COR-L47 (cell line): ENCODE results near the gene FGF18.

Experiments used
- DNase-seq: peaks from one replicate; lab custom pipeline; 2025; lab: John Stamatoyannopoulos, UW

FGF18 gene

DNA sequence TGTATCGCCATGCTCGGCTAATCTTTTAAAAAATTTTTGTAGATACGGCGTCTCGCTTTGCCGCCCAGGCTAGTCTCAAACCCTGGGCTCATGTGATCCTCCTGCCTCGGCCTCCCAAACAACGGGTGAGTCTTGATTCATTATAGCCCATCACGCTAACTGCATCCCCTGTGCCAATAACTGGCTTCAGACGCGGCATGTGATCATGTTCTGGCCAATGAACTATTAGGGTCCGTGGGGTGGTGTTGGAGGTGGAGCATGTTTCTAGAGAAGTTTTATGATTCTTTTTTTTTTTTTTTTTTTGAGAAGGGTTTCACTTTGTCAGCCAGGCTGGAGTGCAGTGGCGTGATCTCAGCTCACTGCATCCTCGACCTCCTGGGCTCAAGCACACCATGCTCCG is 51.0 kb downstream of the FGF18 start:
- DNase-seq = no peak

DNA sequence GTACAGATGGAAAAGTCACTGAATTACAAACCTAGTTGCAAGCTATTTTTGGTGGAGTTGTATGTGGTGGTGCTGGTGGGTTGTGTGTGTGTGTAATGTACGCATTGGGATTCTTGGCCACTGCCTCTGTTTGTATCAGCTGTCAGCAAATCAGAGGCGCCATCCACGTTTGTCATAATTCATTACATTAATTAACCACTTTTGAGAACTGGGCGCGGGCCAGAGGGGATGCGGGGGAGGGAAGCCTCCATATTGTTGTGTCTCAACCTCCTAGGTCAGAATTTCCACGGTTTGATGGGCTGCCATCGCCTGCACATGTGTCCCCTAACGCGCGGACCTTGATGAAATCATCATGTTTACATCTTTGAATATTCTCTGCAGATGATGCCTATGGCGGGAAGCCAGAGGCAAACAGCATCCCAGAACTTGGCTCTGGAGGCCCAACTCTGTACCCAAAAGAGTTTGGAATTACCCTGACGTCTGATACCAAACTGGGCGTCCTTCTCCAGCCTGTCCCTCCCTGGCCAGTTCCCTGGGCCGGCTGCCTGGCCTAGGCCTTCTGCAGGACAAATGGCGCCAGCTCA is 54.9 kb downstream of the FGF18 start:
- no peak for DNase-seq

- DNase-seq = no peak
These were observed 56.1 kb downstream of the FGF18 start for GRCh38 chr5:171475596-171475995.

DNA sequence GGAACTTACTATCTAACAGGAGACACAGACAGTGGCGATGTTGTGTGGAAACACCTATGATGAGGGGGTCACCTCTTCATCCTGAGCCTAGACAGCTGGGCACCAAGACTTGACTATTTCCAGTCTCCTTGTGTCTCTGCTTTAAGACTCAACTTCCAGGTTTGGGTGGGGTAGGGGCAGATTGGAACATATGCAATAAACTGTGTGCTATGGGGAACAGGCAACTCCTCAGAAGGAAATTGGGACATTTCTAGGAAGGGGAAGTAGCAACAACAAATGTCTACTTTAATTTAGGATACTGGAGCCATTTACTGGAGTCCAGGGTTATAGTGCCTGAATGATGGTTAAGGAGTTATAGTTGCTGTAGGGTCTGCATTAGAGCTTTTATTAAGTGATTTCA is 57.3 kb downstream of the FGF18 start:
- no peak for DNase-seq

DNA sequence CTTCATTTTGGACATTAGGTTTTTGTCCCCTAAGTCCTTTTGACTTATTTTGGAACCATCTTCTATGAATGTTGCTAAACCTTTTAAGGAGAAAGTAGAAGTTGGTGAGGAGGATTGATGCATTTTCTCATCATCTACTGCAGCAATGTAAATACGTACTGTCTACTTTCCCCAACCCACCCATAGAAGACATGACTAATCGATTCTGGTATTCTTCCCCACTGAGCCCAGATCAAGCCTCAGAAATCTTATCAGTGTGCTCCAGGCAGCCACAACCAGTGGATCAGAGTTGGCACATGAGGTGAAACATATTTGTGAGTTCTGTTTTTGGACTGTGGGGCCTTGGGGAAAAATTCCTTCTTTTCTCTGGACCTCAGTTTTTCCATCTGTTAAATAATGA is 57.7 kb downstream of the FGF18 start:
- DNase-seq = no peak

GRCh38 chr5:171477666-171478065 is 58.2 kb downstream of the FGF18 start:
- DNase-seq = no peak

- no peak for DNase-seq
These were observed 59.7 kb downstream of the FGF18 start for GRCh38 chr5:171478946-171479775.

GRCh38 chr5:171479776-171480125 is 60.3 kb downstream of the FGF18 start:
- no peak for DNase-seq

GRCh38 chr5:171480239-171480638 is 60.8 kb downstream of the FGF18 start:
- DNase-seq = no peak

GRCh38 chr5:171481571-171482433 is 62.4 kb downstream of the FGF18 start:
- DNase-seq = no peak

DNA sequence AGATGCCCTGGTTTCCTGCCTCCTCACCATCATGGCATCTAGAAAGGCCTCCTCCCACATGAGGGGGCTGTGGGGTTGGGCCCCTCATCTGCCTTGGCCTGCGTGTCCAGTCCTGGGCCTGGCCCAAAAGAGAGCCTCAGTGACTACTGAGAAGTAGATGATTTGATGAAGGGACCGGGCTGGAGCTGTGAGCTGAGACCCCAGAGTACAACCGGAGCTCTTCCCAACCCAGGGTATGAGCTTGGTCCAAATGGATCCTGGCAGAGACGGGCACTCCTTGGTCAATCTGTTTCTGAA is 62.9 kb downstream of the FGF18 start:
- DNase-seq = no peak

- DNase-seq = no peak
These were observed 64.2 kb downstream of the FGF18 start for GRCh38 chr5:171483551-171484135.

DNA sequence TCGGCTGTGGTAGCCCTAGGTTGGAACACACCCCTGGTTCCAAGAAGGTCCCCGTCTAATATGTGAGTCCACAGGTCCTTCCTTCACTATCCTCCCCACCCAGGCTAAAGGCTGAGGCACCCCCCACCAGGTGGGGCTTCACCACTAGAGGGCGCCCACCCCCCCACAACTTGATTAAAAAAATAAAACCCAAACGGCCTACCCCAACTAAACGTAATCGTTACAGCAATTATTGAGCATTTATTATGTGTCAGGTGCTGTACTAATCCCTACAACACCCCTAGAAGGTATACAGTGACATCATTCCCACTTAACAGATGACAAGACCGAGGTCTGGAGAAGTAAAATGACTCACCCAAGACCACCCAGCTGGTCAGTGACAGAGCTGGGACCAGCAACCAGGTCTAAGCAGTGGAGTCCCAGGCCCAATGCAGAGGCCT is 65.0 kb downstream of the FGF18 start:
- no peak for DNase-seq

GRCh38 chr5:171485668-171486067 is 66.2 kb downstream of the FGF18 start:
- no peak for DNase-seq

GRCh38 chr5:171486613-171487012 is 67.2 kb downstream of the FGF18 start:
- no peak for DNase-seq

DNA sequence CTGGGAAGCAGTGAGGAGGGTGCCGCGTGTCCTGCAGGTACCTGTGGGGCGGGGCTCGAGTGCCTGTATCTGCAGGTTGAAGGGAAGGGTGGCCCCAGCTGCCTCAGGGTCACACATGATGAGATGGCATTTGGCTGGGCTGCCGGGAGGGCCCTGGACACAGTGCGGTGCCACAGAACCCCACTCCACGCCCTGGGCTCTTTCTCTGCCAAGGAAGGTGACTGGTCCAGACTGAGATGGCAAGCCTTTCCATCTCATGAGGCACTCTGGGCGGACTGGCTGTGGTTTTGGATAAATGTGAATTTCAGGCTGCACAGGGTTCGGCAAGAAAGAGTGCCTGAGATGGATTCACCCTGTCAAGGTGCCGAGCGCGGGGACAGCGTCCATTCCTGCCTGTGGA is 69.4 kb downstream of the FGF18 start:
- no peak for DNase-seq

DNA sequence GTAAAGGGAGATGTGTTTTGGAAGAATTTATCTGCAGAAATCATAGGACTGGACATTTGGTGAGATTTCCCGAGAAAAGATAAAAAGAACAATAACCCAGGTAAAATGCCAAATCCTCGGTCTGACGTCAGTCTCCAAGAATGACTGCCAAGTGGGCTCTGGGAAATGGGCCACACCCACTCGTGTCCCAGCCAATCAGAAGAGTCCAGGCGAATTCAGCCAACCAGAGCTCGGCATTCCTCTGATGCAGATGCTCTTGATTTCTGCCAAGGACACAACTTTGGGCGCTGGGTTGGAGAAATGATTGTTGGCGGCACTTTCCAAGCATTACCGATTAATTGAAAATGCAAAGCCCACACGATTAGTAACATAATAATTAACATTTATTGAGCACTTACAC is 73.3 kb downstream of the FGF18 start:
- no peak for DNase-seq

DNA sequence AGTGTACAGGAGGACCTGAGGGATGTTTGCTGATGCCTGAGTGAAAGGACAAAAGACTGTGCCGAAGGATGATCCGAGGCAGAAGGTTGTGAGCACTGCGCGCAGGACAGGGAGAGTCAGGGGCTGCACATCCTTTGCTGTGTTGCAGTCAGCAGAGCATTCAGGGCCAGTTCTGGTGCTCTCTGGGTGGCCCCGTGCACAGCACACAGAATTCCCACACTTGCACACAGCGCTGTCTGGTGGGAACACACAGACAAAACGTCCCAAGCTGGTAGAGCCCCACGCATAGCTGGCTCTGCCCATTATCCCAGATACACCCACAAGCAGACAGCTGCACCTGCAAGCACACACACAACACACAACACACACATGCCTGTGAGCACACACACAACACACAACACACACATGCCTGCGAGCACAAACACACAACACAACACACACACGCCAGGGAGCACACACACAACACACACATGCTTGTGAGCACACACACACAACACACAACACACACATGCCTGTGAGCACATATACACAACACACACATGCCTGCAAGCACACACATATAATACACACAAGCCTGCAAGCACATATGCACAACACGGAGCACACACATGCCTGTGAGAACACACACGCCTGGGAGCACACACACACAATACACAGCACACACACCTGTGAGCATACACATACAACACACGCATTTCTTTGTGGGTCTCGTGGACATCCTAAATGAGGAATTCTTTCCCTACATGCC is 74.4 kb downstream of the FGF18 start:
- DNase-seq = no peak

GRCh38 chr5:171494452-171495121 is 75.1 kb downstream of the FGF18 start:
- DNase-seq = peak; percentile 57

DNA sequence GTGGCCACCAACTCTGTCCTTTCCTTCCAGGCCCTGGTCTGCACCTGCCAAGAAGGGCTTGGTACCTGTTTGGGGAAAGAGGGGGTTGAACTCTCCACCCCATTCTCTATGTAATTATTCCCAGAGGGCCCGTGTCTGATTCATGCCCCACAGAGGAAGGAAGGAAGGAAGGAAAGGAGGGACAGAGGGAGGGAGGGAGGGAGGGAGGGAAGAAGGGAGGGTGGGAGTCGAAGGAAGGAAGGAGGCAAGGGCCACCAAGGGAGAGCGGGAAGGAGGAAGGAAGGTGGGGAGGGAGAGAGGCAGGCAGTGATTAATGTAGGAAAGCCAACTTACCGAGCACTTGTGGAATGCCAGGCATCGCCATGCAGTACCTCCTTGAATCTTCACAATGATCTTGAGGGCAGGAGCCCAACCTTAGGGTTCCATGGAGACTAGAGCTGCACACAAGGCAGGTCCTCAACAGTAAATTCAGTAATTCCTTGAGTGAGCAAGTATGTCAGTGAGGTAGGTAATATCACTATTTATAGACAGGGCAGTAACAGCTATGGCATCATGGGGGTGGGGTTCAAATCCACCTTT is 75.8 kb downstream of the FGF18 start:
- no peak for DNase-seq

DNA sequence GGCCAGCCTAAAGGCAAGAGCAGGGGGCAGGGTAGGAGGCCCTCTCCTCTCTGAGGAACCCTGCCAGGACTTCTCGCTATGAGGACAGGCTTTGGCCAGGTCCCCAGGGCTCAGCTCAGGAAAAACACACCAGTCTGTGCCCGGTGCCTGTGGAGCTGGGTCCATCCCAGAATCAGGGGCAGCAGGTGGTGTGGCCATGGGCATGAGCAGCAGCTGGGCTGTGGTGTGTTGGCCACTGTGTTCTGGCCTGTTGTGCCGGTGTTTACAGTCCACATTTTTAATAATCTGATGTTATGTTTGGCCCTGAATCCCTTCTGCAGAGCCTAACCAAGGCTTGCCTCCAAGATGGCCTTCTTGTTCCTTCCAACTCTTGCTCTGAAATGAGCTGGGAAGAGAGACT is 77.0 kb downstream of the FGF18 start:
- DNase-seq = no peak
